A673 (cell line): ENCODE measurements around the gene CFAP100. TPM values are rescaled to one million over a fixed set of nuclear protein-coding genes. Genes with fewer than 3 reads are reported as not detected.
A peak's percentile ranks its signal among the peaks of the same experiment; 100 is the strongest.

Source experiments
- BruUV-seq: library from RNA; stranded (reverse); fragments of 400-500 nt; replicated peaks from 2 replicates; lab custom pipeline; 2021; lab: Mats Ljungman, UMichigan
- CTCF ChIA-PET: fragments of 300-600 bp; sonication (Branson Sonifier 250); formaldehyde crosslinking; loops from one replicate; lab custom pipeline; 2022; ENCODE audit warnings: antibody characterized with exemption; lab: Charles Lee
- POLR2A ChIA-PET: fragments of 300-600 bp; sonication (Branson Sonifier 250); formaldehyde crosslinking; loops from one replicate; lab custom pipeline; 2022; ENCODE audit warnings: antibody characterized with exemption; ENCODE audit not compliant: low non-redundant PET; lab: Charles Lee
- DNase-seq: peaks from one replicate; pipeline ENCODE4 v3.0.0-alpha.2; 2015; ENCODE audit warnings: low spot score
- H3K27ac ChIP-seq: fragments of 200-600 bp; sonication (generic); 2 replicates; pipeline ENCODE4 v1.5.1; 2016; ENCODE audit warnings: mixed run types, low read depth, mild to moderate bottlenecking, mixed read lengths, antibody characterized with exemption, low read length; ENCODE audit not compliant: poor library complexity, severe bottlenecking
- H3K27me3 ChIP-seq: fragments of 200-600 bp; sonication (generic); replicated peaks from 2 replicates; pipeline ENCODE4 v1.6.1; 2017; ENCODE audit warnings: mixed run types, low read depth, mild to moderate bottlenecking, mixed read lengths, antibody characterized with exemption, low read length; ENCODE audit not compliant: insufficient read depth, poor library complexity
- H3K36me3 ChIP-seq: fragments of 200-600 bp; sonication (generic); 2 replicates; pipeline ENCODE4 v1.6.1; 2016; ENCODE audit warnings: mixed run types, mild to moderate bottlenecking, mixed read lengths, antibody characterized with exemption, low read length; ENCODE audit not compliant: insufficient read depth, poor library complexity, severe bottlenecking
- H3K4me1 ChIP-seq: fragments of 200-600 bp; sonication (generic); 2 replicates; pipeline ENCODE4 v1.6.1; 2017; ENCODE audit warnings: mixed run types, mild to moderate bottlenecking, mixed read lengths, antibody characterized with exemption, low read length; ENCODE audit not compliant: insufficient read depth, poor library complexity, severe bottlenecking
- H3K4me3 ChIP-seq: fragments of 200-600 bp; sonication (generic); 2 replicates; pipeline ENCODE4 v1.5.1; 2016; ENCODE audit warnings: low read depth, mixed run types, mild to moderate bottlenecking, mixed read lengths, low read length; ENCODE audit not compliant: poor library complexity, severe bottlenecking
- H3K9me3 ChIP-seq: fragments of 200-600 bp; sonication (generic); 2 replicates; pipeline ENCODE4 v1.6.1; 2016; ENCODE audit warnings: mixed run types, low read depth, mild to moderate bottlenecking, mixed read lengths, antibody characterized with exemption, low read length; ENCODE audit not compliant: poor library complexity, severe bottlenecking
- CTCF ChIP-seq: fragments of 300-800, 200-600 bp; sonication (generic); conservative IDR thresholded peaks from 2 replicates; pipeline ENCODE4 v1.5.1; 2017; ENCODE audit warnings: low read depth, mild to moderate bottlenecking, antibody characterized with exemption, low read length, moderate library complexity, mixed read lengths
- EZH2 ChIP-seq: fragments of 200-600 bp; sonication (generic); IDR thresholded peaks from 2 replicates; pipeline ENCODE4 v1.6.1; 2017; ENCODE audit warnings: borderline replicate concordance, low read depth, mild to moderate bottlenecking, mixed read lengths, antibody characterized with exemption, low read length; ENCODE audit not compliant: poor library complexity, severe bottlenecking
- intact Hi-C: fragments of 100-400 bp; cut with micrococcal nuclease; formaldehyde crosslinking; loops from one replicate; pipeline ENCODE4 v1.10.0; 2022; ENCODE audit not compliant: unreplicated experiment
- total RNA-seq: library from RNA; stranded (reverse); gene quantifications from 2 replicates; pipeline ENCODE4 v1.2.3, GENCODE V29; 2021

CFAP100 gene
- total RNA-seq, 1 experiment from 2014 or later, result not detected

GRCh38 chr3:126353694-126354321 lies 40.9 kb upstream of the CFAP100 start:
- no peaks in the 10 kb centered on the region for H3K9me3 ChIP-seq
- no peak overlapping the region for H3K27ac ChIP-seq
- TF ChIP-seq EZH2, result no peak
- no peak for TF ChIP-seq CTCF
- H3K27me3 ChIP-seq, result no peaks in the 10 kb centered on the region
- DNase-seq, result no peak
- H3K36me3 ChIP-seq, result peaks cover 39% of the 10 kb centered on the region
- ChIA-PET POLR2A (no interaction called here), CTCF (no interaction called here)
- H3K4me3 ChIP-seq, result no peak overlapping the region
- intact Hi-C loops, result no loop called here
- BruUV-seq, result no TSS peak
- peaks cover 28% of the 10 kb centered on the region for H3K4me1 ChIP-seq

DNA sequence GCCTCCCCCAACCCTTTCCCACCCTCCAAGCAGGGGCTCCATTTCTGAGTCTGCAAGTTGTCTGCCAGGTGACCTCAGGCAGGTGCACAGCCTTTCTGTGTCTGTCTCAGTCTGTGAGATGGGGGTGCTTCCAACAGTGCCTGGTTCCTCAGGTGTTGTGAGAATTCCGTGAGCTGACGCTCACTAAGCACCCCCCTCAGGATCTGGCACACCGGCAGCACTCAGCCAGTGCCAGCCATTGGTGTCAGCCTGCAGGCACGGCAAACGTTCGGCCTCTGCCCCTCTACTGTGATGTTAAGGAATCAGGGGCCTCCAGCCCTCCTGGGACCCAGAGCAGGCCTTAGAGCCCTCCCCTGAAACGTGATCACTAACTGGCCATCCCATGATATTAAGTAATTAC lies 39.9 kb upstream of the CFAP100 start:
- H3K4me1 ChIP-seq, result peaks cover 28% of the 10 kb centered on the region
- POLR2A ChIA-PET, result interaction anchor here (0.7 kb wide), 1 partner anchor 65 kb away, joined by 8 read pairs; no protein-coding TSS in a partner anchor
- no peaks in the 10 kb centered on the region for H3K9me3 ChIP-seq
- intact Hi-C loops, result loop anchor here (5.0 kb wide), 2 partner anchors 62 to 118 kb away; no protein-coding TSS in a partner anchor
- no TSS peak for BruUV-seq
- peak overlapping the region; percentile 77 for H3K4me3 ChIP-seq
- no peaks in the 10 kb centered on the region for H3K27me3 ChIP-seq
- peak overlapping the region; percentile 83 for H3K27ac ChIP-seq
- DNase-seq, result no peak
- CTCF ChIA-PET, result interaction anchor here (0.6 kb wide), 1 partner anchor 156 kb away, joined by 3 read pairs; no protein-coding TSS in a partner anchor
- peaks cover 33% of the 10 kb centered on the region for H3K36me3 ChIP-seq
- TF ChIP-seq CTCF (no peak), EZH2 (no peak)

DNA sequence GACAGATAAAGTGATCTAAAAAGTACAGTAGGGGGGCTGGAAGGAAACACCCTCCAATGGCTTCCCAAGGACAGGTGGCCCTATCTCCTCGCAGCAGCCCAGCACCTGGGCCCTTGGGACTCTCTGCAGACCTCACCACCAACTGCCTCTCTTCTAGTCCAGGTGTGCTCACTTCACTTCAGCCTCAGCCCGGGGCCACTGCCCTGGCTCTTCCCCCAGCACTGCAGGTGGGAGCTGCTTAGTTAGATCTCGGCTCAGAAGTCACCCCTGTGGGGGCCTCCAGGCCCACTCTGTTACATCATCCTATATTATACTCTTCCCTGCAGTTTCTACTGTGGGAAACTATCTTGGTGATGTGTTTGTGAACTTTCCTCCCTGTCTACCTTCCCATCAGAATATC lies 39.5 kb upstream of the CFAP100 start:
- no peak for TF ChIP-seq CTCF
- no peak for TF ChIP-seq EZH2
- intact Hi-C loops, result loop anchor here (5.0 kb wide), 2 partner anchors 63 to 117 kb away; no protein-coding TSS in a partner anchor

More for the DNA sequence above, 39.5 kb upstream of the CFAP100 start:
- BruUV-seq, result TSS peak; percentile 33
- H3K4me1 ChIP-seq, result peaks cover 28% of the 10 kb centered on the region
- peaks cover 30% of the 10 kb centered on the region for H3K36me3 ChIP-seq
- no peaks in the 10 kb centered on the region for H3K9me3 ChIP-seq
- peak overlapping the region; percentile 83 for H3K27ac ChIP-seq
- H3K4me3 ChIP-seq, result peak overlapping the region; percentile 77
- CTCF ChIA-PET, result no interaction called here
- no peaks in the 10 kb centered on the region for H3K27me3 ChIP-seq
- DNase-seq, result no peak
- POLR2A ChIA-PET, result interaction anchor here (0.7 kb wide), 1 partner anchor 65 kb away, joined by 8 read pairs; no protein-coding TSS in a partner anchor
